Spleen (tissue), 11 donors: ENCODE measurements around the gene GFPT1. TPM values are rescaled to one million over a fixed set of nuclear protein-coding genes. Genes with fewer than 3 reads are reported as not detected.

Experiments
- DNase-seq: peaks from one replicate; pipeline ENCODE4 v3.0.0-alpha.2; 2020
- H3K27ac ChIP-seq, 8 donors: fragments of 200-600 bp; sonication (generic) in 7 of 8; 1 replicate in 4 of 8; 2 replicates in 4 of 8; pipeline versions ENCODE4 v1.5.0 to v1.8.0; 2016 to 2021; ENCODE audit warnings: inconsistent platforms in 4 of 8, mild to moderate bottlenecking in 4 of 8, moderate library complexity in 1 of 8
- H3K27me3 ChIP-seq, 7 donors: fragments of 200-600 bp; sonication (generic) in 6 of 7; replicated peaks in 1 of 7; 1 replicate in 4 of 7; 2 replicates in 3 of 7; pipeline versions ENCODE4 v1.5.0 to v1.8.0; 2016 to 2021; ENCODE audit warnings: inconsistent platforms in 3 of 7, mild to moderate bottlenecking in 1 of 7
- H3K36me3 ChIP-seq, 6 donors: fragments of 200-600 bp; sonication (generic) in 5 of 6; 1 replicate in 4 of 6; 2 replicates in 2 of 6; pipeline versions ENCODE4 v1.5.0 to v1.8.0; 2016 to 2021; ENCODE audit warnings: inconsistent platforms in 2 of 6
- H3K4me1 ChIP-seq, 6 donors: fragments of 200-600 bp; sonication (generic) in 5 of 6; 1 replicate in 3 of 6; 2 replicates in 3 of 6; pipeline versions ENCODE4 v1.5.0 to v1.8.0; 2016 to 2021; ENCODE audit warnings: inconsistent platforms in 3 of 6
- H3K4me3 ChIP-seq, 8 donors: fragments of 200-600 bp; sonication (generic) in 7 of 8; 1 replicate in 4 of 8; 2 replicates in 4 of 8; pipeline versions ENCODE4 v1.5.0 to v1.8.0; 2016 to 2021; ENCODE audit warnings: inconsistent platforms in 4 of 8, mild to moderate bottlenecking in 4 of 8, moderate library complexity in 2 of 8
- H3K9me3 ChIP-seq, 8 donors: fragments of 200-600 bp; sonication (generic) in 7 of 8; 1 replicate in 4 of 8; 2 replicates in 4 of 8; pipeline versions ENCODE4 v1.5.0 to v1.8.0; 2016 to 2021; ENCODE audit warnings: inconsistent platforms in 4 of 8
- CTCF ChIP-seq, 11 experiments: fragments of 200-600 bp in 7 of 11; fragments of 450-650 bp in 4 of 11; sonication (generic) in 4 of 11; IDR thresholded peaks in 8 of 11; conservative IDR thresholded peaks in 3 of 11; 1 replicate in 7 of 11; 2 replicates in 4 of 11; pipeline versions ENCODE4 v1.4.0 to v1.8.0; 2016 to 2021; ENCODE audit warnings: antibody characterized with exemption in 11 of 11, inconsistent platforms in 4 of 11, mild to moderate bottlenecking in 1 of 11
- POLR2A ChIP-seq, 3 donors: fragments of 450-650 bp; IDR thresholded peaks; one replicate each; pipeline ENCODE4 v1.5.1; 2017; ENCODE audit warnings: antibody characterized with exemption in 3 of 3, mild to moderate bottlenecking in 1 of 3
- POLR2AphosphoS5 ChIP-seq, 3 donors: sonication (generic); formaldehyde crosslinking; IDR thresholded peaks; one replicate each; pipeline ENCODE4 v1.5.1; 2017; ENCODE audit warnings: antibody characterized with exemption in 3 of 3
- WGBS, 5 donors: extraction: QIAGEN DNeasy Blood & Tissue Kit in 3 of 5; methylation state at CpG; one replicate each; pipeline versions ENCODE4 v1.1.5 to v1.1.7; 2013 to 2018; 5-methylcytosine and 5-hydroxymethylcytosine counted together
- intact Hi-C: fragments of 100-400 bp; cut with DNase I; formaldehyde crosslinking; loops from one replicate; pipeline ENCODE4 v1.15.0; 2023; ENCODE audit warnings: low total_unique reads
- polyA plus RNA-seq, 3 donors: library from polyadenylated mRNA; stranded (reverse); fragments of 200-250 nt; gene quantifications; one replicate each; pipeline ENCODE4 v1.2.1, GENCODE V29; 2013
- total RNA-seq, 7 donors: library from RNA; depleted of rRNA in 3 of 7; stranded (reverse); fragments of >200 nt in 3 of 7; fragmentation: NEBNext Ultra II Directional in 4 of 7; extraction: Animal tissue kit (Norgen Biotek cat#: 25700) in 4 of 7; gene quantifications; one replicate each; pipeline versions ENCODE4 v1.1.0 to v1.2.1, GENCODE V29; 2016 to 2021
- donor health status: healthy with polysubstance abuse.
- donor health status: DM: no; HTN: no; CAD: no; lungs with moderate emphysema.
- donor health status: DM: no; HTN: no; CAD: no.
- donor health status: Bipolar disorder and iron deficiency.
- donor health status: healthy.
- donor health status: DM: no; HTN: no; CAD: no.
- donor health status: DM: yes; HTN: yes; CAD: no.

The GFPT1 gene
- total and polyA plus RNA-seq, 10 donors = 2.4 to 27.7 (median 19.9) TPM

- no peak for TF ChIP-seq CTCF (IDR thresholded peaks at IDR 0.05 in 8 of 11, conservative IDR thresholded peaks at IDR 0.05 in 3 of 11)
- TF ChIP-seq POLR2AphosphoS5 (IDR thresholded peaks at IDR 0.05) = no peak
- no peak for TF ChIP-seq POLR2A (IDR thresholded peaks at IDR 0.05)
- H3K4me1 ChIP-seq = peaks cover 11 to 41% (median 25%) of the 10 kb centered on the region in 6 donors
Measured at GRCh38 chr2:69309351-69310110, 77.5 kb downstream of the GFPT1 start.

DNA sequence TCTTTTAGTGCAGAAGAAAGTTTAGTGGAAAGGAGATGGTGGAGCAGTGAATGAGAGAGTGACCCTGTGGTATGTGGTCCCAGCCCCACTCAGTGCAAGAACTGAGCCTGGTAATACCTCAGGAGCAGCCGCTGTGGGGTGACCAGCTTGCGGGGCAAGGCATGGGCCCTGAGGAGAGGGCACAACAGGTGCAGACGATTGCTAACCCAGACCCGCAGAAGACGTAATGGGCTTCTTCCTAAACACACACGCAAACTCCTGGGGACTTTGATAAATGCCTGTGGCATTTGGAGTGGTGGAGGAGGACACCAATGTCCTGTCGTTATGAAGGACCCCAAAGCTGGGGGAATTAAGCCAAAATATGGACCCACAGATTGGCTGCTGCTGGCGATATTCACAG, 78.7 kb downstream of the GFPT1 start:
- TF ChIP-seq CTCF (IDR thresholded peaks at IDR 0.05 in 8 of 11, conservative IDR thresholded peaks at IDR 0.05 in 3 of 11) = no peak
- TF ChIP-seq POLR2AphosphoS5 (IDR thresholded peaks at IDR 0.05) = no peak
- TF ChIP-seq POLR2A (IDR thresholded peaks at IDR 0.05) = no peak
- Histone ChIP-seq H3K9me3 (peaks cover 0 to 17% (median 10%) of the 10 kb centered on the region in 8 donors), H3K27me3 (peaks cover 0 to 40% (median 15%) of the 10 kb centered on the region in 7 donors), H3K36me3 (no peaks in the 10 kb centered on the region), H3K4me3 (no peak overlapping the region), H3K4me1 (peaks cover 11 to 41% (median 25%) of the 10 kb centered on the region in 6 donors), H3K27ac (peak overlapping the region in 5 of 8 donors; percentile 22 to 82 (median 66))
- WGBS, 5 donors = 92 to 97% (median 93%) methylated on average over 8 of the region's 8 CpGs
- intact Hi-C loops = loop anchor here (5.0 to 10.0 kb wide), 2 partner anchors 281 to 364 kb away; no protein-coding TSS in a partner anchor
- DNase-seq = no peak

More at GRCh38 chr2:69309351-69310110, 77.5 kb downstream of the GFPT1 start:
- peaks cover 0 to 33% (median 15%) of the 10 kb centered on the region in 7 donors for H3K27me3 ChIP-seq
- H3K9me3 ChIP-seq = peaks cover 0 to 7% (median 3%) of the 10 kb centered on the region in 8 donors
- no peak overlapping the region for H3K4me3 ChIP-seq
- DNase-seq = no peak
- WGBS, 5 donors = 66 to 77% (median 74%) methylated on average over 9 of the region's 9 CpGs
- H3K27ac ChIP-seq = peak overlapping the region in 7 of 8 donors; percentile 29 to 82 (median 66)
- no peaks in the 10 kb centered on the region for H3K36me3 ChIP-seq
- intact Hi-C loops = loop anchor here (5.0 to 10.0 kb wide), 2 partner anchors 282 to 365 kb away; no protein-coding TSS in a partner anchor

- H3K9me3 ChIP-seq = peaks cover 0 to 12% (median 7%) of the 10 kb centered on the region in 8 donors
- H3K4me1 ChIP-seq = peaks cover 11 to 41% (median 25%) of the 10 kb centered on the region in 6 donors
- WGBS, 5 donors = 32 to 47% (median 38%) methylated on average over 9 to 17 of the region's 17 CpGs
- H3K27ac ChIP-seq = peak overlapping the region in 5 of 8 donors; percentile 65 to 82 (median 72)
- TF ChIP-seq POLR2AphosphoS5 (IDR thresholded peaks at IDR 0.05) = no peak
- no peak for TF ChIP-seq POLR2A (IDR thresholded peaks at IDR 0.05)
- TF ChIP-seq CTCF (IDR thresholded peaks at IDR 0.05 in 8 of 11, conservative IDR thresholded peaks at IDR 0.05 in 3 of 11) = no peak
- H3K27me3 ChIP-seq = peaks cover 0 to 40% (median 15%) of the 10 kb centered on the region in 7 donors
- no peaks in the 10 kb centered on the region for H3K36me3 ChIP-seq
- DNase-seq = no peak
- intact Hi-C loops = loop anchor here (5.0 to 10.0 kb wide), 2 partner anchors 280 to 363 kb away; no protein-coding TSS in a partner anchor
- H3K4me3 ChIP-seq = peak overlapping the region in 7 of 8 donors; percentile 25 to 78 (median 53)
Measured at GRCh38 chr2:69307579-69308064, 79.4 kb downstream of the GFPT1 start.
